GM18505 (cell line): ENCODE data around the gene HOXA7.

Experiments used
- ATAC-seq: cut with Tn5 transposase; IDR thresholded peaks from one replicate; pipeline ENCODE4 v1.9.1; 2021; ENCODE audit not compliant: unreplicated experiment
- POLR2A ChIP-seq: IDR thresholded peaks from 4 replicates; pipeline ENCODE4 v1.6.1; 2011; ENCODE audit warnings: borderline replicate concordance; ENCODE audit not compliant: insufficient read depth, insufficient read length; ENCODE audit errors: extremely low read depth

Gene HOXA7

DNA sequence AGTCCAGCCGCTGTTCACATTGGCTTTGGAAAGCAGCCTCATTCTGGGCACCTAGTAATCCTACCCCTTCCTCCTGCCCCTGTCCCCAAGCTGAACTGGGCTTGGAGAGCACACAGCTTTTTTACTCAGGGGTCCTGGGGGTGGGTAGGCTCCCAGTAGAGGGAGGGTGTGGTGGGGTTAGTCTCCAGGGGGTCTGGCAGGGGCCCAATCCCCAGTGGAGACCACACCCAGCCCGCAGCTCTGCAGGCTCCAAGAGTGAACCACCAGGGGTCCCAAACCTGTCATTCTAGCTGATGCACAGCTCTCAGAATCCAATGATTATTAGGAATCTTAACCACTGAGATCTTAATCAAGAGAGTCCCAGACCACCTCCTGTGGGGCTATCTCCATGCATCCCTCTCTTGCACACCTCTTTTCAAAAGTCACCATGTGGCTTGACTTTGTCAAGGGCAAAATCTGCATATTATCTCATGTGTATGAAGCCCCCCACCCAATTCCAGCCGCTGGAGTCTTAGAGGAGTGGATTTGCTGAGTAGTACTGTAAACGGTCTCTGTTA lies 25.9 kb upstream of the HOXA7 start:
- TF ChIP-seq POLR2A: no peak
- ATAC-seq: no peak

DNA sequence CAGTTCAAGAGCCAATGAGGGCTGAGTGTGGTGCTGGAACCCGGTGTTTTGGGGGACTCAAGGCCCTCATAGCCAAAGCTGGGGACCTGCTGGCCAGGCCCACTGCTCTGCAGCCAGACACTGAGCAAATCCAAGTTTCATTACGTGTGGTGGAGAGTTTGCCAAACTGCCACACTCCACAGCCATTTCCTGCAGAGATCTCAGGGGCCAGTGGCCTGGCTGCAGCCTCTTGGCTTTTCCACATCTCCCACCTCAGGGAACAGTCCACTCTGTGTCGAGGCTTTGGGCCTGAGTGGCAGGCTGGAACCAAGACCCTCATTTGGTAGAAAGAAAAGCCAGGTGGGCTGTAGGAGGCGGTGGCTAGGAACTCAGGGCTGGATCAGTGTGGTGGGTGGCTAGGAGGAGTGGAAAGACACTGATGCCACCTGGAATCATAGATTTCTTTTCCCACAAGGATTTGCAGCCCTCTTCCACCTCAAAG lies 25.4 kb upstream of the HOXA7 start:
- no peak for TF ChIP-seq POLR2A
- no peak for ATAC-seq

DNA sequence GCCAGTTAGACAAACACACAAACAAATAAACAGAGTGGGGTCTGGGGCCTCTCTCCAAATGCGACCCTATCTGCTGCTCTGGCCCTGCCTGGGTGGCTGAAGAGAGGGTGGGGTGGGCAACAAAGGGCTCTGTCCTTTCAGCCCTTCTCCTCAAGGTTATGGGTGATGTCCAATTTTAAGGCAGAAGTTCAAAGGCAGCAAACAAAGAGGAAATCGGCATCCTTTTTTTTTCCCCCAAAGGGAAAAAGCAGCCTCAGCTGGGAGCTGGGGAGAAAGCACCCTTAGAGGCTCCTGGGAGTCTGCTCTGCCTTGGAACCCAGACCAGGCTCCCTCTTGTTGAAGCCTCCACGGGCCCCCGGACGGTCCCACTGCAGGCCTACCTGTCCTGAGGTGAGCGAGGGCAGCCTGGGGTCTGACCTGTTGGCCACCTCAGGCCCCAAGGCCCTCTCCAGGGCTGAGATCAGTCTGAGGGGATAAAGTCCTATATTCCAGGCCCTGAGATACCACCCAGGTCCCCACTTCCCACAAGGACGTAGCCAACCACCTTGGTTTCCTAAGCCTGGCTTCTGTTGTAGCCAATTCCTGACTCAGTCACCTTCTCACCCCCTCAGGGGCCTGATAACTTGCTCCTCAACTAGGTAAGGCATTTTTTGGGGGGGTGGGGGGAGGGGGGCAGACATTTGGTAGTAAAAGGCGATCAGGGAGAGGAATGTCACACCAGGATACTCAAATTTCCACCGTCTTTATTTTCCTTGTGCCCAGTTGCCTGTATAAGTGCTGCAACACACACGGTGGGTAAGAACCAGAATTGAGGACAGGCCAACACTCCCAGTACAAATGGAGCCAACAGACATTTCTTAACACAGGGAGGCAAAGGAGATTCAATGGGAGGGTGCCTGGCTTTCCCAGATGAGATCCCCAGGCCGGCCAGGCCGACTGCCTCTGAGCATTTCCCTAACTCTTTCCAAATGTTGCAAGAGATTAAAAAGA lies 24.3 kb upstream of the HOXA7 start:
- no peak for TF ChIP-seq POLR2A
- no peak for ATAC-seq

DNA sequence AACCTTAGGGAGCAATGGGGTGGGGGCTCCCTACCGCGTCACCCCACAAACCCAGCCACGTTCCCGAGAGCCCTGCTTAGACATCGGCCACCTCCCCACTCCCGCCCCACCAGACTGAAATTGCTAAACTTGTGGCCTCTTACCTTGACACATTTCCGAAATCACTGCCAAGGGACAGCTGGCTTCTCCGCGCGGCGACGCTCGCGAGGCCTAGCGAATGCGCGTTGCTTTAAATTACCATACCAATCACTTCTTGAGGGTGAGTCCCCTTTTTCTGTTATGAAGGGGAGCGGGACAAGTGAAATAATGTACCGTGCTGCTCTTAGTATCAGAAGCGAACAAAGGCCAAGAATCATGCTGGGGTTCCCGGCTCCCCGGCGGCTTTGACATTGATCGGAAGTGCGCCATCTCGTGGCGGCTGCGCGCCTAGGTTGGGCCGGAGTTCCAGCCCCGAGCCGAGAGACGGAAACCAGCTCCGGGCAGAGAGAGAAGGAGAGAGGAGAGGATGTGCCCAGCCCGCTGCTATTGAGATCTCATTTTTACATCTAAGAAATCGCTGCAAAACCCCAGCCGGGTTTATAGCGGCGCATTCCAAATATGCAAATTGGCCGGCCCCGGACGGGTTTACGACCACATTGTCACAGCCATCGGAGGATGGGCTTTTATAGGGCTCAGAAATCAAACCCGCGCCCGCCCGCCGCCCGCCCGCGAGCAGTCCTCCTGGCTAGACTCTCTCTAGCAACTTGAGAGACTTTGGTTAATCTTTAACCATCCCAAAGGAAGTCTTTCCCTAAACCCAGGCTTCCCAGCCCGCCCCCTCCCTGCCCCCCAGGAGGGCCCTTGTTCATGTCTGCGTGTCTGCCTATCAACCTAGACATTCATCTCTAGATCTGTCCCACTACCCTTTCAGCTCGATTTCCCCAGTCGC lies 23.3 kb upstream of the HOXA7 start:
- no peak for TF ChIP-seq POLR2A
- no peak for ATAC-seq

DNA sequence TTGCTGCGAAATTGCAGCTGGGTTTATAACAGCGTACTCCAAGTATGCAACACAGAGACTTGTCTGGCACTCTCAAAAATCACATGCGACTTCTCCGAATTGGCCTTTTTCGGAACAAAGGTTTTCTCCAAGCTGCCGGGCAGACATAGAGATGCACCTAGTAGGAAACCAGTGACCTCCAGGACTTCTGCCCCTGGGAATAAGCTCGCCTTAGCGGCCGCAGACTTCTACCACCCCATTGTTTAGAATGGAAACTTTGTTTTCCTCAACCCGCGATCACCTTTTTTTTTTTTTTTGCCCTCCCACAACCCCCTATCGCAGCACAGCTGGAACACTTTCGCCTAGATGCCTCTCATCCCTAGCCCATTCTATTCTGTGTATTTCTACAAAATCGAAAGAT lies 22.6 kb upstream of the HOXA7 start:
- TF ChIP-seq POLR2A: no peak
- no peak for ATAC-seq

DNA sequence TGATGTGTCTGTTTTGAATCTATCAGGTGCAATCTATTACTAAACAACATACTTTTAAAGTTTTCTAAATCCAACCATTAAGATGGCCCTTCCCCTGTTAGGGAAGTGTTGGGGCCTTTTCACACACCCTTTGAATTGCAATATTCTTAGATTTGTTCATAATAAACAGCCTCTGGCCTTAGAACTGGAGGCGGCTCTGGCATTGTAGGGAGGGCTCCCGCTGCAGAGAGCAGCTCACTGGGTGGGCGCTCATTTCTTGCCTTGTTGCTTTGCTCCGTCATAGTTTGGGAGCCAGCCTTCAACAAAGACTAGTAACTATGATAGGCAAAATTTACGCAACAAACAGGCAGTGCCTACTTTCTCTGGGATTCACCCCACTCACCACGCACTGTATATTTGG lies 21.9 kb upstream of the HOXA7 start:
- TF ChIP-seq POLR2A: no peak
- ATAC-seq: no peak

DNA sequence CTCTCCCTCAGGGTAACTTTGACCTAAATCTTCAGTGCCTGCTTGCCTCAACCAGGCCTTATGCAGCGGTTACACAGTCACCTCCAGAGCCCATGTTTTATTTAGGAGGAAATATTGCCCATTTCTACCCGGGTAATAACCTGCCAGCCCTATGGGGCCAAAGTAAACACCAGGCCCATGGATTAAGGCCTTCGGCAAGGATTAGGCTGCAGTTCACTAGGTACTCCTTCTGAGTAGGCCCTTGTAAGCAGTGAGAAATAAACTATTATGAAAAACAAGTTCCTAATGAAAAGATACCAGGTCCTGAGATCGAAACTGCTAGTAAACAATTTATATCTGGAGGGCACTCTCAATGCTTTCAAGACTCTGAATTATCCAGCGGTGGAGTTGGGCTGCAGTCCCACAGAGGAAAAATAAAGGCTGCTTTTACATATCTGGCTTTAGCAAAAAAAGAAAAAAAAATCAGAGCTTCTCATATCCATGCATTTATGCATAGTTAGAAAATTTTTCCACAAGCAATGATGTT lies 21.4 kb upstream of the HOXA7 start:
- TF ChIP-seq POLR2A: no peak
- ATAC-seq: no peak

DNA sequence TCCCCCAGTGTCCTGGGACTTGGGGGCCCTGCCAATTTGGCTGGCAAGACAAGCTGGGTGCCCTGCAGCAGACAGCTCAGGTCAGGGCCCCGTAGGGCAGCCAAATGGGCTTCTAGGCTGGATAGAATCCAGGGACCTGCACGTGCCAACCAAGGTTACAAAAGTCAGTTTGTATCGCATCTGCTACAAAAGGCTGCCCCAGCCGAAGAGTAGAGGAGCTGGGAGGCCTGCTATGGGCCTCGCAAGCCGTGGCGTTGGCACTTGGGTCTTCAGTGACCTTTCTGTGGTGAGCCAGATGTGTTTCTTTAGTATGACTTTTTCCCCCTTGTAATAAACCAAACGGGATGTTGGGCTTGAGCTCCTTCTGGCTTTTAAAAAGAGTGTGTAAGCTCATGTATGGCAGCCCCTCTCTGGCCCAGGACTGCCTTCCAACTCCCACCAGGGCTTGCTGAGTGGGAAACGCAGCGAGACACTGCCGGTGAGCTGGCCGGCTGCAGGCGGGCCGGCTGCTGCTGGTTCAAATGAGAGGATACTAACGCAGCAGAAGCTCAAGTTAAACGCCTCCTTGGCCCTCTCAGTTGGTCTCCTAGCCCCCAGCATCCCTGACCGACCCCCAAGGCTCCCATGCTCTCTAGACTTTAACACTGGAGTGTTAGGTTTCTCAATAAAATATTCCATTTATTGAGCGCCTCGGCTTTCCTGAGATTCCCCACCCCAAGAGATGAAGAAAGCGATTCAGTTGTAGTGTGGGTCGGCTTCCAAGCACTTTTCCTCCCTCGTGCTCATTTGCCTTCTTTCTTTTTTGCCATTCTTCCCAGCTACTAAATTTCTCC lies 20.7 kb upstream of the HOXA7 start:
- TF ChIP-seq POLR2A: no peak
- no peak for ATAC-seq

DNA sequence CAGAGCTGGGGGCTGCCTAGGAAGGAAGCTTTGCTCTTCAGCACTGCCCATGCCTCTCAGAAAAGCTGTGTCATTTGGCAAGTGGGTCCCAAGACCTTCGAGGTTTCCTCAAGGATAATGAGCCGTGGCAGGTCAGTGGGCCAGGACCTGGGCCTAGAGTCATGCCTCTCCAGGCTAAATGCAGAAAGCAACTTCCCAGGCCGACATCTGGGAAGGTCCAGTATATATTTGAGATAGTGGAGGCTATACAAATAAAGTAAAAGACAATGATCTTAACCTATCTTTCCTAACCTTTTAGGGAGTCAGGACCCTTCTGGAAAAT lies 20.0 kb upstream of the HOXA7 start:
- no peak for ATAC-seq
- TF ChIP-seq POLR2A: no peak

DNA sequence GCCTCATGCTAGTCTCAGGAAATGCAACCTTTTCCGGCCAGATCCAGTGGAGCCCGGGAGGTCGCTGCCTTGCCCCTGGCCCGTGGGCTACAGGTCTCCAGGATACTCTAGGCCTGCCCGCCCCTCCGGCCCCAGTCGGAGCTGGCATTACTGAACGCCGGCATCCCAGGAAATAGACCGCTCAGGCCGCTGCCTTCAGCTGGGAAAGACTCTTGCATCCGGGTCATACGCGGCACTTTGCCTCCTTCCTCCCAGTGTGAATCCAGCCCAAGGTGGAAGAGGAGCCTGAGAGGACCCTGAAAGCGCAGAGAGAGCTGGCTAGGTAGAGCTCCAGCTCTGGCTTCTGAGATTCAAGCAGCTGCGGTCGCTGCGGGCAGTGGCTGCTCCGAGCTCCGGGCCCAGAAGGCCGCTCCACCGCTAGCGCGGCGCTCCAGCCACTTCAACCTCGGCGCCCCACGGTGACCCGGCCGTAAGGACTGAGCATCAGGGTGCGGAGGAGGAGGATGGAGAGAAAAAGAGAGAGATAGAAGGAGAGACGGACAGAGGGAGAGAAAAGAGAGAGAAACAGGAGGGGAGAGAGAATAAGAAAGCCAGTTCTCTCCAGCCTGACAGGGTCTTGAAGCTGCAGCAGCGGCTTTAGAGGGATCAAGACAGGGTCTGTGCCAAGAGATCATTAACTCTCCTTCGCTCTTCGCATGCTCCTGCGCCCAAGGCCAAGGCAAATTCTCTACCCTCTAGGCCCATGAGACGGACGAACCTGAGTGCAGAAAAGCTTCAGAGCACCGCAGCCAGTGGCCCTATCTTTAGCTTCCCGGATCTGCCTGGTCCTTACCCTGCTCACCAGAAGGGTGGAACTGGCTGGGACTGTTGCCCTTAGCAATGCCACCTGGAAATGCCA lies 19.4 kb upstream of the HOXA7 start:
- ATAC-seq: no peak

DNA sequence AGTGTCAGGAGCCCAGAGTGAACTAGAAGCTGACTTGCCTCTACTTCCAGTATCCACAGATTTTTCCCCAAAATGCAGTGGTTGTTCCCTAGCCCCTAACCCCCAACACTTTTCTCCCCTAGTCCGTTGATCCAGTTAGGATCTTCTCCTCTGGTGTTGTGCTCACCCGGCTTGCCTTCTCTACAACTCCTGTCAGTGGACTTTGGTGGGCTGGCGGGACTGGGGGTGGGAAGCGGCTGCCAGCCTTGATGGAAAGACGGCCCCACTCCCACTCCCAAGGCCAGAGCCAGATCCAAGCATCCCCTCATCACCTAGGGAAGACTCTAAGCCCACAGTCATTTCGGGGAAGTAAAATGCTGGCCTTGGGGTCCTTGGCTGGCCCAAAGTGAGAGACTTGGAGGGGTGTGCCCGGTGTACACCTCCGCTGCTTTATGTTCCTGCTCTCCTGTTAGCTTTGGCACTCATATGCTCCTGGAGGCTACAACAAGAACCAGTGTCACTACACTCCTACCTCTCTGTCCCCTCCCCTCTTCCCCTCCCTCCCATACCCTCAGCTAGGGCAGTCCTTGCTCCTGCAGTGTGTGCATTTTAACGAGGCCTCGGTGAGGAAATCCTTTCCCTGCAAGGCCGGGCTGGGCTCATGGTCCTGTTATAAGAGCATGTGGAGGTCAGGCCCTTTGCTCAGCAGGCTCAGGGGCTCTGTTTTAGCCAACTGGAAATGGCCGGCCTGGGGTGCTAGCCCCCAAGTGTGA lies 18.6 kb upstream of the HOXA7 start:
- TF ChIP-seq POLR2A: no peak

More for the DNA sequence above, 19.4 kb upstream of the HOXA7 start:
- TF ChIP-seq POLR2A: no peak

More for the DNA sequence above, 18.6 kb upstream of the HOXA7 start:
- no peak for ATAC-seq
